NCI-H1694 (cell line): ENCODE results near the gene SH3RF3.
"Not testable (repeated sequence)": the region's sequence is repeated elsewhere in the genome, so short reads cannot be mapped to it uniquely, and the experiment has no call there.

ENCODE experiments used
- DNase-seq: peaks from one replicate; lab custom pipeline; 2025; lab: John Stamatoyannopoulos, UW

The SH3RF3 gene

DNA sequence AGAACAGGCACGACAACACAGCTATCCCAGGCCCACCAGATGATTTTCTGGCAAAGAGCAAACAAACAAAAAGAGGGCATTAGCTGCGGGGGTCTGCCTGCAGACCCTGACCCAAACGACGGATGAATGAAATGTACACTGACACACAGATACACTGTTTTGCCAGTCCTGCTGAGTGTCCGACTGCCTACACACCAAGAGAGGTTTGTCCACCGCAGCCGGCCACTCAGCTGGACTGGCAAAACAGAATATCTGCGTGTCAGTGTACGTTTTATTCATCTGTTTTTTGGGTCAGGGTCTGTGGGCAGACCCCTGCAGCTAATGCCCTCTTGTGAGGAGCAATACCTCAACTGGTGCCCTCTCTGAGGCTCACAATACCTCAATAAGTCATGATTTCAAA lies 10.7 kb upstream of the SH3RF3 start:
- no peak for DNase-seq

GRCh38 chr2:109120166-109120565 lies 8.8 kb upstream of the SH3RF3 start:
- DNase-seq, result no peak

DNA sequence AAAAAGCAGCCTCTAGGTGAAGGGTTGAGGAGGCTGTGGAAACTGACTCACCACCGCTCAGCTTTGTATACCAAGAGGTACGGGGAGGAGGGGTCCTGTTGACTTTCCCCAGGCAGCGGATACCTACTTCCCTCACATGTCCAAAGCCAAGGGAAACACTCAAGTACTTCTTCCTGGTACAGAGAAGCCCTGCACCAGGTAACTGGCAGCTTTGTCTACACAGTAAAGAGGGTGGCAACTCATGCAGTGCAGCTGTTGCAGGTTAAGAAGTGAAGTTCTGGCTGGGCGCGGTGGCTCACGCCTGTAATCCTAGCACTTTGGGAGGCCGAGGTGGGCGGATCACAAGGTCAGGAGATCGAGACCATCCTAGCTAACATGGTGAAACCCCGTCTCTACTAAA lies 8.3 kb upstream of the SH3RF3 start:
- not testable (repeated sequence) for DNase-seq

GRCh38 chr2:109123586-109124201 lies 5.3 kb upstream of the SH3RF3 start:
- DNase-seq, result no peak

GRCh38 chr2:109124982-109125592 lies 3.9 kb upstream of the SH3RF3 start:
- no peak for DNase-seq

DNA sequence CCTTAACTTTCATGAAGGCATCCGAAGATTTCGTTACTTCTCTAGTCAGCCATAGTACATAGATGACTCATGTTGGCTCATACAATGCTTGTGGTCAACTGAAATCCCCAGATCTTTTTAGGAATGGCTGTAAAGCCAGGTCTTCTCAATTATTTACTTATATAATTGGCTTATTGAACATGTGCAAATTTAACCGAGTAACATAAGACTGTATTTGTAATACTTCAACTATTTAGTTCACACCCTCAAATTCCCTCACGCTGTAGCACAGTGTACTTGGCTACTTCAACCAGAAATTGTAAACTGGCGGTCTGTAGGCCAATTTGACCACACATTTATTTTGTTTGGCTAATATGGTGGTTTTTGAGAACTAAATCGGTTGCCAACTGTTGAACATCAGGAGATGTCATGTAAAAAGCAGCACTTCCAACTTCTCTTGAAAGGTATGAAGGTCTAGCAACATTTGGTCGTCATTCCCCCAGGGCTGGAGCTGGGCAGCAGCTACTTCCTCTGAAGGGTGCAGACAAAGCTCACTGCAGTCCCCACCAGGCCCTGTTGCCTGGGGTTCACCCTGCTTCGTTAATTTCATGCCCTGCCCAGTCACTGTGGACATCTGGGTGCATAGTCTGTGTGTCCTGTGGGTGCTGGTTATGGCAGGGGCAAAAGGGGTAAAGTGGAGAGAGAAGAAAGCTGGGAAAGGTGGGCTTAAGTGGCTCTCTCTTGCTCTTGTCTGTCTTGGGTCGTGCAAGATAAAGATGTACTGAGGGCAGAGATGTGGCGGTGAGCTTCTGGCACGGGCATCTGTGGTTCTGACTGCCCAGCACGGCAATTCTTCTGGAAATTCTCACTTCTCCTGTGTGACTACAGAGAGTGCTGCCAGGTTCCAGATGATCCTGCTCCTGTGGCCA lies 3.2 kb upstream of the SH3RF3 start:
- DNase-seq, result no peak

GRCh38 chr2:109126501-109126860 lies 2.5 kb upstream of the SH3RF3 start:
- DNase-seq, result no peak

GRCh38 chr2:109127556-109127955 lies 1.4 kb upstream of the SH3RF3 start:
- DNase-seq, result no peak

- peak; percentile 86 for DNase-seq
Observed at GRCh38 chr2:109128048-109128615, 873 bp upstream of the SH3RF3 start.

DNA sequence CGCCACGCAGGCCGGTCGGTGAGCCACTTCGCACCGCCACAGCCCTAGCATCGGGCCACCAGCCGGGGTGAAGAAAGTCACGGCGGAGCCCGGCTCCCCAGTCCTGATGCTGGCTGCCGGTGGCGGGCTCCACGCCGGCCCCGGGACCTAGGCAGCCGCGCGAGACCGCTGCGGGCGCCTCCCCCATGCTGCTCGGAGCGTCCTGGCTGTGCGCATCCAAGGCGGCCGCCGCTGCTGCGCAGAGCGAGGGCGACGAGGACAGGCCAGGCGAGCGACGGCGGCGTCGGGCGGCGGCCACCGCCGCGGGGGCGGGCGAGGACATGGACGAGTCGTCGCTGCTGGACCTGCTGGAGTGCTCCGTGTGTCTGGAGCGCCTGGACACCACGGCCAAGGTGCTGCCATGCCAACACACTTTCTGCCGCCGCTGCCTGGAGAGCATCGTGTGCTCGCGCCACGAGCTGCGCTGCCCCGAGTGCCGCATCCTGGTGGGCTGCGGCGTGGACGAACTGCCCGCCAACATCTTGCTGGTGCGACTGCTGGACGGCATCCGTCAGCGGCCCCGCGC lies 433 bp downstream of the SH3RF3 start:
- DNase-seq, result no peak

GRCh38 chr2:109129921-109130722 lies 1.1 kb downstream of the SH3RF3 start:
- no peak for DNase-seq

- DNase-seq, result no peak
Observed at GRCh38 chr2:109130723-109130995, 1.7 kb downstream of the SH3RF3 start.

GRCh38 chr2:109131777-109132176 lies 2.8 kb downstream of the SH3RF3 start:
- DNase-seq, result no peak

- no peak for DNase-seq
Observed at GRCh38 chr2:109132626-109133025, 3.6 kb downstream of the SH3RF3 start.

DNA sequence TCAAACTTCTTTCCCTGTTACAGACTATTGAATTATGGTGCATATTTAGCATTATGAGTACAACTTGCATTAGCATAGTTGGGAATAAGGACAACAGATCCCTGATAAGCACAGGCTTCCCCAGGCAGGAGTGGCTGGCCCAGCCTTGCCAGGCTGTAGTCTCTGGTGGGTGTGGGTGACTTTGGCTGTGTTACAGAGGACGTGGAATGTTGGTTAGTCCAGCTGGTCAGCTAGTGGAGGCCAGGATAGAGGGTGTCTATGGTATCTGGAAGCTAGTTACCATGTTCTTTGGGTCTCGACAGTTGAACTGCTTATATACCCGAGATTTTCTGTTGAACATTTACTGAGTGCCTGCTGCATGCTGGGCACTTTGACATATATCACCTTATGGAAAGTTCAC lies 4.7 kb downstream of the SH3RF3 start:
- no peak for DNase-seq

DNA sequence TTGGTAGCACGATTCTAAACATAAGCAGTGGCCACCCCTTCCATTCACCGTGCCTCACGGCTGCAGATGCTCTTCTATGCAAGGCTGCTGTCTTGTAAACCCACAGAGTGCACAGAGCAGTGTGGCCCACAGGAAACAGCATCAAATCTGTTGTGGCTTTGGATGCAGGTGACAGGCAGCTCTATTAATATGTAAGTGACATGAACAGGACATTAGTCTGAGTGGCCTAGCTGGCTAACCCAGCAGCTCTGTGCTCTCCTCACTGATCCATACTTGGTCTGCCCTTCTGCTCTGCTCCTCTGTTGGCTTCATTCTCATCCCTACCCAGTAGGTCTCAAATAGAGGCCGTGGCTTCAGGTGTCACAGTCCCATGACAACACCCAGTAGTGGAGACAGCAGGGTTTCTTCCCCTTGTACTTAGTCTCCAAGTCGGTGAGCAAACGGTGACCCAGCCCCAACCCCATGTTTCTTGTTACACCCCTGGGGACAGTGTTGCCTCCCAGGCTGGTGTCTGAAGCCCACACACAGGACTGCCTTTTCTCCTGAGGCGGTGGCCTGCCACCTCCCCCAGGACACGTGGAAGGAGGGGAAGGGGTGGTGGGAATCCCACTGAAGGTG lies 5.8 kb downstream of the SH3RF3 start:
- DNase-seq, result no peak

- peak; percentile 88 for DNase-seq
Observed at GRCh38 chr2:109135359-109136197, 6.6 kb downstream of the SH3RF3 start.

- no peak for DNase-seq
Observed at GRCh38 chr2:109136542-109136941, 7.5 kb downstream of the SH3RF3 start.

DNA sequence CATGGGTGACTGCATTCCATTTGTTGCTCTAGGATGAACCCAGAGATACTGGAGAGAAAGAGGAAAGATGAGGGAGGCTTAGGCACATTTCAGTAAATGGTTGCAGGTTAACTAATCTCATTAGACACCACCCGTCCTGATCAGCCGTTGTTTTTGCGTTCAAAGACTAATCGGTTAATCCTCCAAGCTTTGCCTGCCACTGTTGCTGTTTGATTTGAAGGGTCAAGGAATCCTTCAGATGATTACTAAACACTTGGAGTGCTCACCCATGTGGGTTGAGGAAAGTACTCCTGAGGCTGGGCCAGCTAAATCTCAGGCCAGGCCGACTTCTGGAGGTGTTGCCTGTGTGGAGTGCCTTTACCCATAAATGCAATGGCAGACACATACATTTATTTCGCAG lies 8.6 kb downstream of the SH3RF3 start:
- no peak for DNase-seq

DNA sequence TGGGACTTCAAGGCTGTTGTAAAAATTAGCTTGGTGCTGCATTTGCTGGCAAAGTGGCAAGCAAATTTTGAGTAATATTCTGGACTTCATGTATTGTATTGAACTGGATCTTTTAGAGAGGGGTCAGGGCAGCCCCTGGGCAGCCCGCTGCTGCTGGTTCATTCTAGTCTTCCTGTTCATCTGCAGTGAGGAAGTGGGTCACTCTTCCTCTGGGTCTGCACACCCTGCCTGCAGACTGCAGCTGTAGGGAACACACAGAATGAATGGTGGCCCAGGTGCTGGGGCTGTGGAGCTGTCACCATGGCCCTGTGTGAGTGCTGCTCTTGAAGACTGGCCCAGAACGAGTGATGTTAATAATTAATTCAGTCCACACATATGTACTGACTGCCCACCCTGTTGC lies 9.4 kb downstream of the SH3RF3 start:
- DNase-seq, result no peak

GRCh38 chr2:109139002-109139401 lies 10.0 kb downstream of the SH3RF3 start:
- DNase-seq, result no peak
